Mucosa of stomach (tissue), 1 donor: Measurements from ENCODE around the gene HS2ST1.

ENCODE experiments used
- H3K27me3 ChIP-seq: one replicate; pipeline ENCODE4 v1.7.0; 2013; ENCODE audit warnings: mild to moderate bottlenecking, low read length; ENCODE audit not compliant: control insufficient read depth, insufficient read depth
- H3K36me3 ChIP-seq: one replicate; pipeline ENCODE4 v1.7.0; 2013; ENCODE audit warnings: low read length; ENCODE audit not compliant: control insufficient read depth, insufficient read depth
- H3K4me1 ChIP-seq: one replicate; pipeline ENCODE4 v1.7.0; 2013; ENCODE audit warnings: mild to moderate bottlenecking, low read length; ENCODE audit not compliant: control insufficient read depth, insufficient read depth
- H3K4me3 ChIP-seq: one replicate; pipeline ENCODE4 v1.7.0; 2013; ENCODE audit warnings: low read length
- H3K9ac ChIP-seq: one replicate; pipeline ENCODE4 v1.7.0; 2013; ENCODE audit warnings: mild to moderate bottlenecking, low read length, moderate library complexity
- H3K9me3 ChIP-seq: one replicate; pipeline ENCODE4 v1.7.0; 2013; ENCODE audit warnings: mild to moderate bottlenecking, low read length, moderate library complexity; ENCODE audit not compliant: control insufficient read depth
- donor health status: Pancreatic carcinoma.

Gene HS2ST1

GRCh38 chr1:87089070-87089736 lies 174.8 kb downstream of the HS2ST1 start:
- Histone ChIP-seq H3K9me3 (no peaks in the 10 kb centered on the region), H3K9ac (no peak overlapping the region), H3K4me1 (no peaks in the 10 kb centered on the region), H3K4me3 (no peak overlapping the region), H3K36me3 (no peaks in the 10 kb centered on the region), H3K27me3 (no peaks in the 10 kb centered on the region)

- H3K9me3 ChIP-seq = no peaks in the 10 kb centered on the region
- H3K4me1 ChIP-seq = no peaks in the 10 kb centered on the region
- no peaks in the 10 kb centered on the region for H3K36me3 ChIP-seq
- H3K4me3 ChIP-seq = no peak overlapping the region
- H3K27me3 ChIP-seq = no peaks in the 10 kb centered on the region
- no peak overlapping the region for H3K9ac ChIP-seq
Observed at GRCh38 chr1:87089823-87090222, 175.4 kb downstream of the HS2ST1 start.

GRCh38 chr1:87091425-87091824 lies 177.0 kb downstream of the HS2ST1 start:
- no peaks in the 10 kb centered on the region for H3K36me3 ChIP-seq
- no peak overlapping the region for H3K9ac ChIP-seq
- no peaks in the 10 kb centered on the region for H3K9me3 ChIP-seq
- H3K27me3 ChIP-seq = no peaks in the 10 kb centered on the region
- H3K4me1 ChIP-seq = no peaks in the 10 kb centered on the region
- H3K4me3 ChIP-seq = no peak overlapping the region

GRCh38 chr1:87092846-87093245 lies 178.4 kb downstream of the HS2ST1 start:
- no peaks in the 10 kb centered on the region for H3K27me3 ChIP-seq
- no peaks in the 10 kb centered on the region for H3K36me3 ChIP-seq
- no peaks in the 10 kb centered on the region for H3K9me3 ChIP-seq
- H3K9ac ChIP-seq = no peak overlapping the region
- H3K4me3 ChIP-seq = no peak overlapping the region
- no peaks in the 10 kb centered on the region for H3K4me1 ChIP-seq

- no peaks in the 10 kb centered on the region for H3K9me3 ChIP-seq
- no peaks in the 10 kb centered on the region for H3K27me3 ChIP-seq
- H3K36me3 ChIP-seq = no peaks in the 10 kb centered on the region
- no peak overlapping the region for H3K4me3 ChIP-seq
- no peaks in the 10 kb centered on the region for H3K4me1 ChIP-seq
- no peak overlapping the region for H3K9ac ChIP-seq
Observed at GRCh38 chr1:87093286-87093685, 178.9 kb downstream of the HS2ST1 start.

GRCh38 chr1:87094238-87094637 lies 179.8 kb downstream of the HS2ST1 start:
- H3K4me1 ChIP-seq = no peaks in the 10 kb centered on the region
- no peak overlapping the region for H3K9ac ChIP-seq
- H3K4me3 ChIP-seq = no peak overlapping the region
- H3K27me3 ChIP-seq = no peaks in the 10 kb centered on the region
- H3K9me3 ChIP-seq = no peaks in the 10 kb centered on the region
- no peaks in the 10 kb centered on the region for H3K36me3 ChIP-seq

GRCh38 chr1:87100271-87100670 lies 185.8 kb downstream of the HS2ST1 start:
- no peaks in the 10 kb centered on the region for H3K27me3 ChIP-seq
- peaks cover 16% of the 10 kb centered on the region for H3K4me1 ChIP-seq
- H3K36me3 ChIP-seq = no peaks in the 10 kb centered on the region
- H3K9me3 ChIP-seq = peaks cover 4% of the 10 kb centered on the region
- no peak overlapping the region for H3K9ac ChIP-seq
- H3K4me3 ChIP-seq = no peak overlapping the region

GRCh38 chr1:87103074-87103473 lies 188.6 kb downstream of the HS2ST1 start:
- H3K9me3 ChIP-seq = peaks cover 4% of the 10 kb centered on the region
- no peaks in the 10 kb centered on the region for H3K27me3 ChIP-seq
- no peak overlapping the region for H3K9ac ChIP-seq
- peaks cover 16% of the 10 kb centered on the region for H3K4me1 ChIP-seq
- H3K4me3 ChIP-seq = no peak overlapping the region
- no peaks in the 10 kb centered on the region for H3K36me3 ChIP-seq

GRCh38 chr1:87104140-87104539 lies 189.7 kb downstream of the HS2ST1 start:
- Histone ChIP-seq H3K9me3 (peaks cover 4% of the 10 kb centered on the region), H3K36me3 (no peaks in the 10 kb centered on the region), H3K27me3 (no peaks in the 10 kb centered on the region), H3K4me3 (no peak overlapping the region), H3K4me1 (peaks cover 16% of the 10 kb centered on the region), H3K9ac (no peak overlapping the region)

GRCh38 chr1:87104945-87105344 lies 190.5 kb downstream of the HS2ST1 start:
- Histone ChIP-seq H3K9me3 (peaks cover 4% of the 10 kb centered on the region), H3K9ac (no peak overlapping the region), H3K4me1 (peaks cover 16% of the 10 kb centered on the region), H3K4me3 (no peak overlapping the region), H3K27me3 (no peaks in the 10 kb centered on the region), H3K36me3 (no peaks in the 10 kb centered on the region)

GRCh38 chr1:87106144-87106543 lies 191.7 kb downstream of the HS2ST1 start:
- Histone ChIP-seq H3K27me3 (no peaks in the 10 kb centered on the region), H3K9me3 (no peaks in the 10 kb centered on the region), H3K4me1 (peaks cover 16% of the 10 kb centered on the region), H3K4me3 (no peak overlapping the region), H3K9ac (no peak overlapping the region), H3K36me3 (no peaks in the 10 kb centered on the region)

- Histone ChIP-seq H3K9me3 (no peaks in the 10 kb centered on the region), H3K9ac (no peak overlapping the region), H3K4me1 (peaks cover 16% of the 10 kb centered on the region), H3K27me3 (no peaks in the 10 kb centered on the region), H3K36me3 (no peaks in the 10 kb centered on the region), H3K4me3 (no peak overlapping the region)
Observed at GRCh38 chr1:87106867-87107266, 192.4 kb downstream of the HS2ST1 start.

- no peaks in the 10 kb centered on the region for H3K9me3 ChIP-seq
- no peak overlapping the region for H3K4me3 ChIP-seq
- no peaks in the 10 kb centered on the region for H3K36me3 ChIP-seq
- H3K27me3 ChIP-seq = no peaks in the 10 kb centered on the region
- H3K4me1 ChIP-seq = peaks cover 10% of the 10 kb centered on the region
- no peak overlapping the region for H3K9ac ChIP-seq
Observed at GRCh38 chr1:87108228-87108627, 193.8 kb downstream of the HS2ST1 start.
